HCT116 (cell line): Measurements from ENCODE around the gene UGT1A7.

Experiments
- EZH2 ChIP-seq: fragments of 200-600 bp; sonication (generic); IDR thresholded peaks from 2 replicates; pipeline ENCODE4 v1.6.1; 2017; ENCODE audit warnings: antibody characterized with exemption, mixed run types
- JUND ChIP-seq: IDR thresholded peaks from 2 replicates; pipeline ENCODE4 v1.6.1; 2012
- POLR2A ChIP-seq: IDR thresholded peaks from 2 replicates; pipeline ENCODE4 v1.7.0; 2011; ENCODE audit warnings: borderline replicate concordance; ENCODE audit not compliant: insufficient read depth, insufficient read length; ENCODE audit errors: extremely low read depth
- ZNF274 ChIP-seq: fragments of 200-500 bp; sonication (Bioruptor generic); IDR thresholded peaks from 2 replicates; pipeline ENCODE4 v1.6.1; 2014; ENCODE audit warnings: mild to moderate bottlenecking, low read depth, low read length, inconsistent platforms

GRCh38 chr2:233639860-233640259, 41.8 kb upstream of the UGT1A7 start:
- TF ChIP-seq JUND (no peak), POLR2A (no peak), ZNF274 (no peak), EZH2 (no peak)
